Tibial nerve (tissue), 4 donors: ENCODE measurements around the gene ZNF66. TPM values are rescaled to one million over a fixed set of nuclear protein-coding genes. Genes with fewer than 3 reads are reported as not detected.

Source experiments
- DNase-seq, 2 donors: peaks; one replicate each; pipeline ENCODE4 v3.0.0-alpha.2; 2019; ENCODE audit warnings: low spot score in 2 of 2
- H3K27ac ChIP-seq, 4 donors: fragments of 200-600 bp; sonication (generic) in 3 of 4; one replicate each; pipeline ENCODE4 v1.5.1; 2017 to 2019; ENCODE audit warnings: mild to moderate bottlenecking in 1 of 4
- H3K27me3 ChIP-seq, 2 donors: fragments of 200-600 bp; sonication (generic) in 1 of 2; one replicate each; pipeline versions ENCODE4 v1.5.1 to v1.6.0; 2017 to 2019
- H3K36me3 ChIP-seq, 3 donors: fragments of 200-600 bp; sonication (generic); one replicate each; pipeline ENCODE4 v1.5.1; 2018 to 2019
- H3K4me1 ChIP-seq, 4 donors: fragments of 200-600 bp; sonication (generic) in 3 of 4; one replicate each; pipeline ENCODE4 v1.5.1; 2017 to 2019
- H3K4me3 ChIP-seq, 4 donors: fragments of 200-600 bp; sonication (generic) in 3 of 4; one replicate each; pipeline ENCODE4 v1.5.1; 2017 to 2019; ENCODE audit warnings: mild to moderate bottlenecking in 1 of 4, moderate library complexity in 1 of 4
- H3K9me3 ChIP-seq, 4 donors: fragments of 200-600 bp; sonication (generic) in 3 of 4; one replicate each; pipeline ENCODE4 v1.5.1; 2017 to 2019
- CTCF ChIP-seq, 5 experiments: fragments of 200-600 bp in 3 of 5; fragments of 450-650 bp in 2 of 5; sonication (generic) in 3 of 5; IDR thresholded peaks; one replicate each; pipeline ENCODE4 v1.5.1; 2016 to 2019; ENCODE audit warnings: antibody characterized with exemption in 5 of 5, mild to moderate bottlenecking in 3 of 5, moderate library complexity in 2 of 5
- EP300 ChIP-seq, 2 donors: sonication (generic); formaldehyde crosslinking; IDR thresholded peaks; one replicate each; pipeline ENCODE4 v1.6.1; 2017; ENCODE audit warnings: antibody characterized with exemption in 2 of 2, mild to moderate bottlenecking in 1 of 2
- POLR2A ChIP-seq, 2 donors: fragments of 450-650 bp; IDR thresholded peaks; one replicate each; pipeline ENCODE4 v1.6.1; 2017; ENCODE audit warnings: antibody characterized with exemption in 2 of 2, mild to moderate bottlenecking in 2 of 2, moderate library complexity in 2 of 2
- WGBS, 2 donors: methylation state at CpG; one replicate each; pipeline ENCODE4 v1.1.5; 2018; 5-methylcytosine and 5-hydroxymethylcytosine counted together
- total RNA-seq, 4 donors: library from RNA; depleted of rRNA; stranded (reverse); fragments of >200 nt; gene quantifications; one replicate each; pipeline ENCODE4 v1.1.0, GENCODE V29; 2016

Gene ZNF66
- total RNA-seq, 4 donors from 2014 or later = 3.5 to 5.0 (median 4.2) TPM

GRCh38 chr19:20840371-20840770 lies 64.3 kb downstream of the ZNF66 start:
- DNase-seq = no peak
- Histone ChIP-seq H3K36me3 (peaks cover 0 to 4% (median 0%) of the 10 kb centered on the region in 3 donors), H3K9me3 (peaks cover 0 to 86% (median 29%) of the 10 kb centered on the region in 4 donors), H3K4me3 (no peak overlapping the region), H3K4me1 (no peaks in the 10 kb centered on the region), H3K27ac (no peak overlapping the region), H3K27me3 (no peaks in the 10 kb centered on the region)
- no peak for TF ChIP-seq EP300 (IDR thresholded peaks at IDR 0.05)
- no peak for TF ChIP-seq POLR2A (IDR thresholded peaks at IDR 0.05)
- TF ChIP-seq CTCF (IDR thresholded peaks at IDR 0.05) = no peak
- WGBS, 2 donors = 94 to 96% methylated on average over 3 of the region's 3 CpGs

Other genes with a start within 250 kb of the ZNF66 start
- gene ZNF737, start 210.5 kb upstream of the ZNF66 start, total RNA-seq = 10 to 100 TPM in 3 of 4 donors, 1 to 10 TPM in 1; 9.8 to 18.0 (median 13.1) TPM
- gene ZNF626, start 114.7 kb upstream of the ZNF66 start, total RNA-seq = 10 to 100 TPM in 3 of 4 donors, 1 to 10 TPM in 1; 7.6 to 15.7 (median 10.8) TPM
- gene ZNF85, start 146.9 kb downstream of the ZNF66 start, total RNA-seq = 10 to 100 TPM in 2 of 4 donors, 1 to 10 TPM in 2; 5.7 to 13.2 (median 9.1) TPM
- gene ZNF430, start 244.4 kb downstream of the ZNF66 start, total RNA-seq = 10 to 100 TPM in 3 of 4 donors, 1 to 10 TPM in 1; 8.8 to 36.9 (median 18.8) TPM